Testis (tissue), 2 donors: ENCODE measurements around the gene HPCAL4.

Experiments used
- CTCF ChIP-seq, 3 experiments: fragments of 450-650 bp in 2 of 3; fragments of 200-600 bp in 1 of 3; sonication (generic) in 1 of 3; IDR thresholded peaks; one replicate each; pipeline ENCODE4 v1.5.1; 2016 to 2019; ENCODE audit warnings: antibody characterized with exemption in 3 of 3, mild to moderate bottlenecking in 2 of 3, moderate library complexity in 1 of 3
- POLR2A ChIP-seq: fragments of 450-650 bp; IDR thresholded peaks from one replicate; pipeline ENCODE4 v1.6.1; 2017; ENCODE audit warnings: antibody characterized with exemption, mild to moderate bottlenecking, moderate library complexity

- TF ChIP-seq CTCF (IDR thresholded peaks at IDR 0.05) (peak in 2 of 3 experiments; percentile 40 to 44), POLR2A (no peak)
Observed at GRCh38 chr1:39672551-39672947, 18.7 kb downstream of the HPCAL4 start.
